ENCODE data around the gene BFSP2.
"Not testable (repeated sequence)": the region's sequence is repeated elsewhere in the genome, so short reads cannot be mapped to it uniquely, and the experiment has no call there.

Gene BFSP2

DNA sequence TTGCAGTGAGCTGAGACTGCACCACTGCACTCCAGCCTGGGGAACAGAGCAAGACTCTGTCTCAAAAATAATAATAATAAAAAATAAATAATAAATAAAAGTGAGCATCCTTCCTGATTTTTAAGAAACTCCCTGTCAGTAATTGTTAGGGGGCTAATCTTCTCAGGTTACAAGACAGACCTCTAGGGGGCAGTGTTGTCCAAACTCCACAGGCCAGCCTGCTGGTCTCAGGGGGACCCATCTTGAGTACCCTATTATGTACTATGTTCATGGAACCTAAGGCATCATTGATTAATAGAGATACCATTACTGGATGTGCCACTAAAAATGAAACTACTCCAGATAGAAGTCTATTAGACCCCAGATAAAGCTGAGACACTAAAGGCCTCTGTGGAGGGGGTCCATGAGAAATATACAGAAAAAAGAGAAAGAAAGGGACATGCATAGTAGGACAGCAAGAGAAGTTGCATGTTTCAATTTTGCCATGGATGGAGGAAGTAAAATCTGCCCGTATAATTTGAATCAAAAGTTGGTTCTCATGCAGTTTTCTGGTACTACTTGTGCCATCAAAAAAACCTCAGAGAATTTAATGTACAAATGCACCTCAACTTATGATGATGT is 88.2 kb downstream of the BFSP2 start:
- DNase-seq, result no peak

- peak; percentile 81 for DNase-seq
These were observed 89.0 kb downstream of the BFSP2 start for GRCh38 chr3:133488785-133489367.

DNA sequence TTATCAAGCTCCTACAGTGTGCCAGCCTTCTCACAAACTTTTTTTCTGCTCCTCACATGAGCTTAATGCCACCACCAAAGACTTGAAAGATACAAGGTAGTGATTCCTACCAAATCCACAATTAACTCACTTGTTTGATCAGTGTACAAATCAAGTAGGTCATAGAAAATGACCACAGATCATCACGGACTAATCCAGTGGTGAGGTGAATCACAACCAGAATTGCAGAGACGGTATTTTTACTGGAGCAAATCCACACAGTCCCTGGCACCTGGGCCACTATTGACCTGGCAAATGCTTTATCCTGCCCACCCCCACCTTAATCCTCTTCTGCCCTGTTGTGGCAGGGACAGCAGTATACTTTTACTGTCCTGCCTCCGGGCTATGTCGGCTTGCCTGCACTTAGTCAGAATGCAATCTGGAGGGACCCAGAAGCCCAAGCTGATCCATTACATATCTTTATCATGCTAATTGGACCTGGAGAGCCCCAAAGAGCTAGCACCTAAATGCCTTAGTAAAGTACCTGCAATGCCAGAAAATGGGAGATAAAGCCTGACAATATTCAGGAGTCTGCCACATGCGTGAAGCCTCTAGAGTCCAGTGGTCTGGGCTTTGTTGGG is 89.7 kb downstream of the BFSP2 start:
- peak; percentile 85 for DNase-seq

- no peak for DNase-seq
These were observed 90.9 kb downstream of the BFSP2 start for GRCh38 chr3:133490468-133491351.

DNA sequence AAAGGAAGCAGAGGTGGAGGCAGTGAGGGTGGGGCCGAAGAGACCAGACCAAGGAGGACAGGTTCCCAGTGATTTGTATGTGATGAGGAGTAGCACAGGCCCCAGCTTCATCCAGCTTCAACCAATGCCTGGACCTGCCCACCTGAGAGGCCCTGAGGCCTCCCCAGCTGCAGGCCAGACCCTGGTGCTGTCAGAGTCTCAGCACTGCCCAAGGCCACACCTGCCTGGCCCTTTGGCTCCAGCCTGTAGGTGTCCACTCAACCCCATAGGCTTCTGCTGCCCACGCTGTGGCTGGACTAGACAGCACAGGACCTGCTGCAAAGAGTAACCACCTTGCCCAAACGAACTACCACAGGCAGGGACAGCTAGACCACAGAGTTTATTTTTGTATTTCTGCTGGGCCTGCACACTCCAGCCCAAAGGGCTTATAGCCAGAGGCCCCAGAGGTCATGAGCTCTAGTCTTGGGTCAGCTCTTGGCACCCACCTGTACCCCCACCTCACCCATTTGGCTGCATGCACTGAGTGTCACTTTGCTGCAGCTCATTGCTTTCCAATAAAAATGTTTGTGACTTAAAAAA is 91.7 kb downstream of the BFSP2 start:
- DNase-seq, result no peak

DNA sequence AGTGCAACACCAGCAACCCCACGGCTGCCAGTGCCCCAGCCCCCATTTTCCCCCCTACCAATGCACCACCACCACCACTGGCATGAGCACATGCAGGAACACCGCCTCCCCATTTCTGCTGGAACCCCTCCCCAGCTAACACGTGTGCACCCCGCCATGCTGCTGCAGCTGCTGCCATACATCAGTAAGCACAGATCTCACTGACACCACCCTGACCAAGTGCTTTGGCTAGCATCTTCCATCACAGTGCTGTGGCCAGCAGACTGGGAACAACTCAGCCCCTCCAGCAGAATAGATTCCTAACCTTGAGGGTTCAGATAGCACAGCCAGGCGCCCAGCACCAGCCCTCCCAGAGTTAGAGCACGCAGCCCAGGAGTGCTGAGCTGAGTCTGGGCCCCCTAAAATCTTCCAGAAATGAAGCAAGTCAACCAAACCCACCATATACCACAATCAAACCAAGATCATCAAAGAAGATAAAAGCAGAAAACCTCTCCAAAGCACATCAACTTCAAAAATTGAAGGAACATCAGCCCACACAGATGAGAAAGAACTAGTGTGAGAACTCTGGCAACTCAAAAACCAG is 92.4 kb downstream of the BFSP2 start:
- DNase-seq, result no peak

GRCh38 chr3:133494469-133494868 is 94.6 kb downstream of the BFSP2 start:
- DNase-seq, result peak; percentile 83

GRCh38 chr3:133502542-133502941 is 102.7 kb downstream of the BFSP2 start:
- DNase-seq, result not testable (repeated sequence)

- no peak for DNase-seq
These were observed 103.6 kb downstream of the BFSP2 start for GRCh38 chr3:133503409-133503808.

- no peak for DNase-seq
These were observed 104.9 kb downstream of the BFSP2 start for GRCh38 chr3:133504736-133505135.

DNA sequence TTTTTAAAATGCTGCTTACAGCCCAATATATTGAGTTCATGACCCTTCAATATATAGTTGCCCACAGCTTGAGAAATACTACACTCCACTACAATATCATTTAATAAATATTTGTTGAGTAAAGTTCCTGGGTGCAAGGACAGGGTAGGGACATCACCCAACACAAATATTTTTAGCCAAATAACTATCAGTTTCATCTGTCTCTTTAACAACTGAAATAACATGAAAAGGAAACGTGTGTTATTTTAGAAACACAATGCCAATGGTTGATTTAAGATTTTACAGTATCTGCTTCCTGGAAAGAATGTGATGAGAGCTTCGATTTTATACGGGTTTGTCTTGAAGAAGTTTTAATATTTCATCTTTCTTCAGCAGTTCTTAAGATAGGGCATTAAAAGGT is 106.0 kb downstream of the BFSP2 start:
- no peak for DNase-seq

GRCh38 chr3:133506215-133506901 is 106.5 kb downstream of the BFSP2 start:
- no peak for DNase-seq

GRCh38 chr3:133509488-133509887 is 109.6 kb downstream of the BFSP2 start:
- DNase-seq, result no peak

- no peak for DNase-seq
These were observed 112.7 kb downstream of the BFSP2 start for GRCh38 chr3:133512416-133513089.

GRCh38 chr3:133514418-133514817 is 114.6 kb downstream of the BFSP2 start:
- DNase-seq, result no peak

DNA sequence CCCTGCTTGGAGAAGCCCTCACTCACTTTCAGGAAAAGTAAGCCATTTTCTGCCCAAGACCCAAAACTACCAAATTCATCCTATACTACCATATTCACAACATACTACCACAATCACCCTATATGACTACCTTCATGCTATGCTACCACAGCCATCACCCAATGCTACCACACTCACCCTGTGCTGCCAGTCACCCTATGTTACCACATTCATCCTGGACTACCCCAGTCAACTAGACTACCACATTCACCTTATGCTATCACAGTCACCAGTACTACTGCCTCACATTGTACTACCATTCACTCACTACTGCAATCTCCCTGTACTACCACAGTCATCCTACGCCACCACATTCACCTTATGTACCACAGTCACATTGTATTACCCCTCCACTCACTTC is 115.3 kb downstream of the BFSP2 start:
- no peak for DNase-seq

DNA sequence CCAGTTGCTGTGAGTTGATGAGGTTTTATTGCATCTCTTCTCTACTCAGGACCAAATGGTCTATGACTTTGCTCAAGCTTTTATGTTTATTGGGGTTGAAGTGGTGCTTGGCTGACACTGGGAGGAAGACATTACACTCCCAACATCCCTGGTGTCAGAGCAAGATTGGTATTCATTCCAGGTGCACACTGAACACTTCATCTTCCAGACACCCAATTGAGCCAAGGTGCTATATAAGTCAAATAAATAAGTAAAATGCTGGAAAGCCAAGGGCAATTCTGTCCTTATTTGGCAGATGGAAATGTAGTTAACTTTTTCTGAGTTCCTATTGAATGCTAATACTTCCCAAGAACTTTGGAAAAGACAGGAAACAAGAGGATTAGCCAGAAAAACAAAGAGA is 120.4 kb downstream of the BFSP2 start:
- DNase-seq, result no peak

DNA sequence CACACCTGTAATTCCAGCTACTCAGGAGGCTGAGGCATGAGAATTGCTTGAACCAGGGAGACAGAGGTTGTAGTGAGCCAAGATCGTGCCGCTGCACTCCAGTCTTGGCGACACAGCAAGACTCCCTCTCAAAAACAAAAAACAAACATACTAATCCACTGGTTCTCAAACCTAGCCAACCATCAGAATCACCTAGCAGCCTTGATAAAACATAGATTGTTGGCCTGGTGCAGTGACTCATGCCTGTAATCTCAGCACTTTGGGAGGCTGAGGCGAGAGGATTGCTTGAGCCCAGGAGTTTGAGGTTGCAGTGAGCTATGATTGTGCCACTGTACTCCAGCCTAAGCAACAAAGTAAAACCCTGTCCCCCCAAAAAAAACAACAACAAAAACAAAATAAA is 121.1 kb downstream of the BFSP2 start:
- not testable (repeated sequence) for DNase-seq

DNA sequence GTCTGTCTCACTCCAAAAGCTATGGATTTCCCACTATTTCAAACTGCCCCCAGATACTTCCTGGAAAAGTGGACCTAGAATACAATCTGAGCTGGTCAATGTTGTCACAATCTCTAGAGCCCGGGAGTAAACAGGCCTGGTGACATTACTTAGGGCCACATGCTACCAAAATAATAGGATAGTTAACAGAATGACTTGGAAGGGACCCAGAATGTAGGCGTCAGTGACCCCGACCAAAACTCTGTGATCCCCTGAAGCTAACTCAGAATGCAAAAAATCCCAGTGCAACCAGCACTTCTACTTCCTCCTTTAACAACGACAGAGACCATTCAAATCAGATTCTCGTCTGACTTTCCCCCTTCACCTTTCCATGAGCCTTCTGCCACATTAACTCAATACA is 122.1 kb downstream of the BFSP2 start:
- no peak for DNase-seq

DNA sequence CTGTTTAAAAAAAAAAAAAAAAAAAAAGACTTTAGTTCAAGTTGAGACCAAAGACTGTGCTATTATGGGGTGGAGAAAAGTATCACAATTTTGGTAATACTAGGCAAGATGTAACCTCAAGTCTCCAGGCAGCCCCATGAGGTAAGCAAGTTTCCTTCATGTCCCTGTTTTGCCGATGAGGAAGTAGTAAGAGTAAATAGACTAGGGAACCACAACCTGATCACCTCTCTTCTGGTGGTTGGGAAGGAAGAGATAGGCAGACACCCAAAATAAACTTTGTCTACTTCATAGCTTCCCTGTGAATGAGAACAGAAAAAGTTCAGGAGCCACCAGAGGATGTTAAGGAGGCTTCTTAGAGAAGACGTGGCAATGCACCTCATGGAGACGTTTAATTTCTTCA is 123.9 kb downstream of the BFSP2 start:
- not testable (repeated sequence) for DNase-seq

Measured in islet precursor cell (in vitro differentiated cells).